ENCODE results near the gene RABGAP1L.

- no peak for TF ChIP-seq SP1 (IDR thresholded peaks at IDR 0.05)
- TF ChIP-seq CTCF (IDR thresholded peaks at IDR 0.05; ENCODE audit: low read depth, low read length, missing input control) = no peak
- no peak for TF ChIP-seq EGR1 (IDR thresholded peaks at IDR 0.05; ENCODE audit: low read depth in 2 of 2)
- TF ChIP-seq, protein P1, sequence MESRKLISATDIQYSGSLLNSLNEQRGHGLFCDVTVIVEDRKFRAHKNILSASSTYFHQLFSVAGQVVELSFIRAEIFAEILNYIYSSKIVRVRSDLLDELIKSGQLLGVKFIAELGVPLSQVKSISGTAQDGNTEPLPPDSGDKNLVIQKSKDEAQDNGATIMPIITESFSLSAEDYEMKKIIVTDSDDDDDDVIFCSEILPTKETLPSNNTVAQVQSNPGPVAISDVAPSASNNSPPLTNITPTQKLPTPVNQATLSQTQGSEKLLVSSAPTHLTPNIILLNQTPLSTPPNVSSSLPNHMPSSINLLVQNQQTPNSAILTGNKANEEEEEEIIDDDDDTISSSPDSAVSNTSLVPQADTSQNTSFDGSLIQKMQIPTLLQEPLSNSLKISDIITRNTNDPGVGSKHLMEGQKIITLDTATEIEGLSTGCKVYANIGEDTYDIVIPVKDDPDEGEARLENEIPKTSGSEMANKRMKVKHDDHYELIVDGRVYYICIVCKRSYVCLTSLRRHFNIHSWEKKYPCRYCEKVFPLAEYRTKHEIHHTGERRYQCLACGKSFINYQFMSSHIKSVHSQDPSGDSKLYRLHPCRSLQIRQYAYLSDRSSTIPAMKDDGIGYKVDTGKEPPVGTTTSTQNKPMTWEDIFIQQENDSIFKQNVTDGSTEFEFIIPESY (IDR thresholded peaks at IDR 0.05) = no peak
- no peak for TF ChIP-seq ATF3 (IDR thresholded peaks at IDR 0.05)
- no peak for TF ChIP-seq GABPA (IDR thresholded peaks at IDR 0.05 in 1 of 2, conservative IDR thresholded peaks at IDR 0.05 in 1 of 2)
- no peak for TF ChIP-seq MAX (IDR thresholded peaks at IDR 0.05)
- no peak for TF ChIP-seq RXRA (IDR thresholded peaks at IDR 0.05)
- no peak for TF ChIP-seq YY1 (IDR thresholded peaks at IDR 0.05)
- no peak for TF ChIP-seq FOXA1 (IDR thresholded peaks at IDR 0.05)
- no peak for TF ChIP-seq NR2F2 (IDR thresholded peaks at IDR 0.05)
- TF ChIP-seq REST (IDR thresholded peaks at IDR 0.05) = no peak
- no peak for TF ChIP-seq JUND (IDR thresholded peaks at IDR 0.05)
- TF ChIP-seq RAD21 (IDR thresholded peaks at IDR 0.05) = no peak
These were observed 241.8 kb downstream of the RABGAP1L start for GRCh38 chr1:174401075-174401474.

Data from liver (tissue), 3 donors.